KMS-11 (cell line): ENCODE data around the gene GPR35.
A peak's percentile ranks its signal among the peaks of the same experiment; 100 is the strongest.

ENCODE experiments used
- H2AFZ ChIP-seq: fragments of 200-600 bp; sonication (generic); 2 replicates; pipeline ENCODE4 v1.6.1; 2016; ENCODE audit warnings: antibody characterized with exemption, mixed run types, low read depth
- H3K27ac ChIP-seq: fragments of 200-600 bp; sonication (generic); 2 replicates; pipeline ENCODE4 v1.6.1; 2016; ENCODE audit warnings: mild to moderate bottlenecking, mixed run types
- H3K27me3 ChIP-seq: fragments of 200-600 bp; sonication (generic); 2 replicates; pipeline ENCODE4 v1.6.1; 2017; ENCODE audit warnings: mild to moderate bottlenecking, low read depth, mixed run types, moderate library complexity; ENCODE audit not compliant: insufficient read depth
- H3K36me3 ChIP-seq: fragments of 200-600 bp; sonication (generic); 2 replicates; pipeline ENCODE4 v1.6.1; 2017; ENCODE audit warnings: mild to moderate bottlenecking, mixed run types; ENCODE audit not compliant: insufficient read depth
- H3K4me1 ChIP-seq: fragments of 200-600 bp; sonication (generic); 2 replicates; pipeline ENCODE4 v1.6.1; 2016; ENCODE audit warnings: mild to moderate bottlenecking, low read depth, mixed run types; ENCODE audit not compliant: poor library complexity, severe bottlenecking
- H3K4me2 ChIP-seq: fragments of 200-600 bp; sonication (generic); 2 replicates; pipeline ENCODE4 v1.7.0; 2016; ENCODE audit warnings: mild to moderate bottlenecking, mixed run types
- H3K4me3 ChIP-seq: fragments of 200-600 bp; sonication (generic); IDR thresholded peaks from 2 replicates; pipeline ENCODE4 v1.6.1; 2017; ENCODE audit warnings: low read depth, low read length, mixed read lengths; ENCODE audit not compliant: insufficient read depth
- H3K79me2 ChIP-seq: fragments of 200-600 bp; sonication (generic); 2 replicates; pipeline ENCODE4 v1.6.1; 2016; ENCODE audit warnings: low read depth, mixed run types; ENCODE audit not compliant: insufficient read depth
- H3K9ac ChIP-seq: fragments of 200-600 bp; sonication (generic); 2 replicates; pipeline ENCODE4 v1.6.1; 2016; ENCODE audit warnings: mild to moderate bottlenecking, mixed run types
- H4K20me1 ChIP-seq: fragments of 200-600 bp; sonication (generic); 2 replicates; pipeline ENCODE4 v1.6.1; 2016; ENCODE audit warnings: mild to moderate bottlenecking, mixed run types; ENCODE audit not compliant: insufficient read depth
- TF ChIP-seq, protein P1 (sequence below): fragments of 200-600 bp; sonication (generic); conservative IDR thresholded peaks from 2 replicates; pipeline ENCODE4 v1.6.1; 2017; ENCODE audit warnings: low read depth, mild to moderate bottlenecking, antibody characterized with exemption, low read length, moderate library complexity, mixed read lengths

The GPR35 gene

DNA sequence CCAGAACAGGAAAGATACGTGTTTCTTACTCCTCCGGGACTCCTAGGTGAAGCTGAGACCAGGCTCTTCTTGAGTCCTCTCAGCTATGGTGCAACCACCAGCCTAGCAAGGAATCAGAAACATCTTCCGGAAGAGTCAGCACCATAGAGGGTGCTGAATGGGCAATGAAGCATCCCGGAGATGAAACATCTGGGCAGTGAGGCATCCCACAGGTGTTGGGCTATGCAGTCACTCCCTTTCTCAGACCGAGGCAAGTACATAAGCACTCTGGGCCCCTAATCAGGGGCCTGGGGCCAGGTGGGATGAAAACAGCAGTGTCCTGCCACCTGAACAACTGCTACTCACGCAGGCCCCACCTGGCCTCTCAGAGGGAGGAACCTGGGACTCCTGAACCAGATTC lies 40.2 kb upstream of the GPR35 start:
- H3K9ac ChIP-seq, result peak overlapping the region; percentile 86; the same call in 1 of the 2 replicates
- H3K4me3 ChIP-seq, result no peak overlapping the region
- H3K36me3 ChIP-seq, result no peaks in the 10 kb centered on the region
- no peak overlapping the region for H2AFZ ChIP-seq
- no peaks in the 10 kb centered on the region for H4K20me1 ChIP-seq
- peaks cover 56% of the 10 kb centered on the region for H3K4me1 ChIP-seq
- peak overlapping the region; percentile 86 for H3K27ac ChIP-seq
- TF ChIP-seq, protein P1, sequence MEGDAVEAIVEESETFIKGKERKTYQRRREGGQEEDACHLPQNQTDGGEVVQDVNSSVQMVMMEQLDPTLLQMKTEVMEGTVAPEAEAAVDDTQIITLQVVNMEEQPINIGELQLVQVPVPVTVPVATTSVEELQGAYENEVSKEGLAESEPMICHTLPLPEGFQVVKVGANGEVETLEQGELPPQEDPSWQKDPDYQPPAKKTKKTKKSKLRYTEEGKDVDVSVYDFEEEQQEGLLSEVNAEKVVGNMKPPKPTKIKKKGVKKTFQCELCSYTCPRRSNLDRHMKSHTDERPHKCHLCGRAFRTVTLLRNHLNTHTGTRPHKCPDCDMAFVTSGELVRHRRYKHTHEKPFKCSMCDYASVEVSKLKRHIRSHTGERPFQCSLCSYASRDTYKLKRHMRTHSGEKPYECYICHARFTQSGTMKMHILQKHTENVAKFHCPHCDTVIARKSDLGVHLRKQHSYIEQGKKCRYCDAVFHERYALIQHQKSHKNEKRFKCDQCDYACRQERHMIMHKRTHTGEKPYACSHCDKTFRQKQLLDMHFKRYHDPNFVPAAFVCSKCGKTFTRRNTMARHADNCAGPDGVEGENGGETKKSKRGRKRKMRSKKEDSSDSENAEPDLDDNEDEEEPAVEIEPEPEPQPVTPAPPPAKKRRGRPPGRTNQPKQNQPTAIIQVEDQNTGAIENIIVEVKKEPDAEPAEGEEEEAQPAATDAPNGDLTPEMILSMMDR, result no peak
- peaks cover 53% of the 10 kb centered on the region for H3K79me2 ChIP-seq
- H3K27me3 ChIP-seq, result no peaks in the 10 kb centered on the region
- H3K4me2 ChIP-seq, result peak overlapping the region; percentile 70

DNA sequence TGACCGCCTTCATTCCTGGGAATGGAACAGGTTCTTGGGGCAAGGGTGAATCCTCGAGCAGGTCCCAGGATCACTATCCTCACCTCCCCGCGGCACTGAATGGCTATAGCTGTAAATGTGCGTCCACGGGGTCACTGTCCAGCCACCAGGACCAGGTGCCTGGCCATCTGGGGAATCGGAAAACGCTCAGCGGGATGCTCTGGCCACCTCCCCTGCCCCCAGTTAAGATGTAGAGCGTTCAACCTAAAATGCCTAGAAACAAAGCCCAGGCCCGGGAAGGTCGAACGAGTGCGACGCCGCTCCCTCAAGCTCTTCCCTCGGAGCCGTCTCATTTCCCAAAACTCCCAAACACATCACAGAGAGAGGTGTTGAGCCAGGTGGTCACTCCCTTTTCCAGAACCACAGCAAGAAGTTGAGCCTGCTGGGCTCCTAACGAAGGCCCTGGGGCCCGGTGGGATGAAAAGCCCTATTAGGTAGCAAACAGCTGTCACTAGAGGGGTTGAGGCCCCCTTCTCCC lies 39.5 kb upstream of the GPR35 start:
- Histone ChIP-seq H3K79me2 (peaks cover 54% of the 10 kb centered on the region), H3K27ac (peak overlapping the region; percentile 86), H3K4me3 (peak overlapping the region; percentile 58), H4K20me1 (no peaks in the 10 kb centered on the region), H2AFZ (peak overlapping the region; percentile 57; the same call in 1 of the 2 replicates), H3K4me1 (peaks cover 50% of the 10 kb centered on the region), H3K9ac (peak overlapping the region; percentile 86), H3K4me2 (peak overlapping the region; percentile 70), H3K27me3 (no peaks in the 10 kb centered on the region), H3K36me3 (no peaks in the 10 kb centered on the region)
- TF ChIP-seq, protein P1, result no peak

DNA sequence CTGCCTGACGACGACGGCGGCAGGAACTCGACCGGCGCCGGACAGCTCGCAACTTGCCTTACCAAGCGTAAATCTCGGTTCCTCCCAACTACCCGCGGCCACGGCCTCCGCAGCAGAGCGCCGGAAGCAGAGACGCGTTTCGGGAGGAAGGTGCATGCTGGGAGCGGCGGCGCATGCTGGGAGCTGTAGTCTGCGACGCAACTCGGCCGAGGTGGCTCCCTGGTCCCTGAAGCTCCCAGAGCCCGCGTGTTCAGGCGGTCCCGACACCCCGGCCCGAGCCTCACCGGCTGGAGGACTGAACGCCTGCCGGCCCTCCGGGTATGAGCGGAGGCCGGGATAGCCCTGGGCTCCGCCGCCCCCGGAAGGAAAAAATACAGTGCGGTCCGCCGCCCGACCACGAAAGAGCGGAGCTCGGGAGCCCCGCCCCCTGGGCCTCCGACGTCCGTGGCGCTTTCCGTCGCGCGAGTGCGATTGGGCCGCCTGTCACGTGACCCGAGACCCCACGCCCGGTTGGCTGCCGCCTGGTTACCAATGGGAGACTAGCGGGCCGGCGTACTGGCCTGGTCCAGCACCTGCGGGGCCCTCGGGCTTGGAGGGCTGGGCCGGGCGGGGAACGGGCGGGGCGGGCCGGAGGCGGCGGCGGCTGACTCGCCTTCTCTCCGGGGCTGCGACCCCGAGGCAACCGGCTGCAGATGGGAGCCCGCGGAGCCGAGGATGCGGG lies 38.9 kb upstream of the GPR35 start, which contains the start of gene CAPN10:
Gene CAPN10, plus strand, starts transcription at position 537 of the 721 bp plus-strand sequence. Its CDS starts 178 bp downstream, at position 715.
- peak within 1 kb of the TSS; percentile 57 for H2AFZ ChIP-seq
- H3K9ac ChIP-seq, result peak within 1 kb of the TSS; percentile 86
- no peaks in the 10 kb centered on the region for H3K27me3 ChIP-seq
- H3K4me1 ChIP-seq, result peaks cover 44% of the 10 kb centered on the region
- H3K79me2 ChIP-seq, result peaks cover 52% of the 10 kb centered on the region
- H4K20me1 ChIP-seq, result no peaks in the 10 kb centered on the region
- H3K4me2 ChIP-seq, result peak within 1 kb of the TSS; percentile 85
- peak within 1 kb of the TSS; percentile 86 for H3K27ac ChIP-seq
- no peaks in the 10 kb centered on the region for H3K36me3 ChIP-seq
- H3K4me3 ChIP-seq, result peak within 1 kb of the TSS; percentile 58
- TF ChIP-seq, protein P1, result no peak

DNA sequence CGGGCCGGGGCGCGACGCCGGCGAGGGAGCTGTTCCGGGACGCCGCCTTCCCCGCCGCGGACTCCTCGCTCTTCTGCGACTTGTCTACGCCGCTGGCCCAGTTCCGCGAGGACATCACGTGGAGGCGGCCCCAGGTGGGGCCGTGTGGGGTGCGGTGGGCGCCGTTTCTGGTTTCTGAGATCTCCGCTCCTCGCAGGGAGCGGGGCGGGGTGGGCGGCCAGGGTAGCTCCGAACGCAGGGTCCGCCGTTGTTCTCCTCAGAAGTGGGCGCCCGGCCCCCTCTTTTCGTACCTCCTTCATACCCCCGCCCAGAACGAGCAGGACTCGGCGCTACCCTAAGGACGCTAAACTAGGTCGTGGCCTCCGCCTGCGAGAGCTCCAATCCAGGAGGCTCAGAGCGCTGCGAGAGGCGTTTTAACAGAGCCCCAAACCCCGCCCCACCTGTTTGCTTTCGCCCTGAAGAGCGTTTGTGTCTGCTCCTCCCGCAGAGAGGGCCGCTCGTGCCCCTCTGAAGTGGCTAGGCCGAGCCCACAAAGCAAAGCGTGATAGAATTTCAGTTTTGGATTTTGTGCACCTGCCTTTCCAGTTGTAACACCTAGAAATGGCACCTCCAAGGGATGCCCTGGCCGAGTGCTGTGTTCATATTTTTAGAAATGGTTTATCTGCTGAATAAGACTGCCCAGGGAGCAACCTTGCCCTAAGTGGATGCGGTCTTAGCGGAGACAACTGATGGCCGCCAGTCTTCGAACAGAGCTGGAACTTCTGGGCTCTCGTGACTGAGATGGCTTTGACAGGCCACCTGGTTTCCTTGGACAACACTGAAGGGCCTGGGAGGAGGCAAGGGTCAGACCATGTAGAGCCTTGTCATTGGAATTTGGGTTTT lies 38.1 kb upstream of the GPR35 start:
- peak overlapping the region; percentile 57 for H2AFZ ChIP-seq
- peak overlapping the region; percentile 86; the same call in 1 of the 2 replicates for H3K9ac ChIP-seq
- peaks cover 44% of the 10 kb centered on the region for H3K79me2 ChIP-seq
- no peaks in the 10 kb centered on the region for H4K20me1 ChIP-seq
- H3K36me3 ChIP-seq, result no peaks in the 10 kb centered on the region
- peaks cover 36% of the 10 kb centered on the region for H3K4me1 ChIP-seq
- H3K4me2 ChIP-seq, result peak overlapping the region; percentile 85
- no peak overlapping the region for H3K4me3 ChIP-seq
- H3K27me3 ChIP-seq, result no peaks in the 10 kb centered on the region
- H3K27ac ChIP-seq, result peak overlapping the region; percentile 16; the same call in 1 of the 2 replicates
- TF ChIP-seq, protein P1, result no peak
